Right atrium auricular region (tissue), 2 donors: ENCODE measurements around the gene SLC25A22. TPM values are rescaled to one million over a fixed set of nuclear protein-coding genes. Genes with fewer than 3 reads are reported as not detected.

Experiments used
- DNase-seq: peaks from one replicate; pipeline ENCODE4 v3.0.0-alpha.2; 2019; ENCODE audit warnings: low spot score
- H3K27ac ChIP-seq, 2 donors: fragments of 200-600 bp; sonication (generic); 1 replicate in 1 of 2; 2 replicates in 1 of 2; pipeline ENCODE4 v1.5.1; 2016 to 2019
- H3K27me3 ChIP-seq, 2 donors: fragments of 200-600 bp; sonication (generic); one replicate each; pipeline versions ENCODE4 v1.5.1 to v1.6.0; 2017 to 2019
- H3K36me3 ChIP-seq: fragments of 200-600 bp; sonication (generic); one replicate; pipeline ENCODE4 v1.5.1; 2016
- H3K4me1 ChIP-seq, 2 donors: fragments of 200-600 bp; sonication (generic); one replicate each; pipeline versions ENCODE4 v1.5.1 to v1.6.0; 2017 to 2019
- H3K4me3 ChIP-seq, 2 donors: fragments of 200-600 bp; sonication (generic); 1 replicate in 1 of 2; 2 replicates in 1 of 2; pipeline ENCODE4 v1.5.1; 2017 to 2019; ENCODE audit warnings: mild to moderate bottlenecking in 1 of 2, moderate library complexity in 1 of 2
- H3K9me3 ChIP-seq, 2 donors: fragments of 200-600 bp; sonication (generic); one replicate each; pipeline ENCODE4 v1.5.1; 2019
- total RNA-seq, 2 donors: library from RNA; depleted of rRNA; stranded (reverse); fragments of >200 nt; gene quantifications; one replicate each; pipeline ENCODE4 v1.1.0, GENCODE V29; 2016
- TF ChIP-seq, protein P1 (sequence below), 2 donors: fragments of 200-600 bp; sonication (generic); IDR thresholded peaks; one replicate each; pipeline ENCODE4 v1.5.1; 2019; ENCODE audit warnings: antibody characterized with exemption in 2 of 2

The SLC25A22 gene
- total RNA-seq, 2 donors from 2014 or later = 2.7 to 5.6 TPM

DNA sequence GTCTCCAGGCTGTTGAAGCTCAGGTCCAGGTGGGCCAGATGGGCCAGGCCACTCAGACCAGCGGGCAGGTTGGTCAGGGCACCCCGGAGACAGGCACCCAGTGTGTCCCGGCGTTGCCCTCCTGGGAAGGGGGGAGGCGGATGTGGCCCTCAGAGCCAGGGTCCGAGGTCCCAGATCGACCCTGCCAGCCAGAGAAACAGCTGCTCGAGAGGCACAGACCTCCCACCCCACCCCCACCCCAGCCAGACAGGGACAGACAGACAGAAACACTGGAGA, 5.3 kb upstream of the SLC25A22 start:
- TF ChIP-seq, protein P1, sequence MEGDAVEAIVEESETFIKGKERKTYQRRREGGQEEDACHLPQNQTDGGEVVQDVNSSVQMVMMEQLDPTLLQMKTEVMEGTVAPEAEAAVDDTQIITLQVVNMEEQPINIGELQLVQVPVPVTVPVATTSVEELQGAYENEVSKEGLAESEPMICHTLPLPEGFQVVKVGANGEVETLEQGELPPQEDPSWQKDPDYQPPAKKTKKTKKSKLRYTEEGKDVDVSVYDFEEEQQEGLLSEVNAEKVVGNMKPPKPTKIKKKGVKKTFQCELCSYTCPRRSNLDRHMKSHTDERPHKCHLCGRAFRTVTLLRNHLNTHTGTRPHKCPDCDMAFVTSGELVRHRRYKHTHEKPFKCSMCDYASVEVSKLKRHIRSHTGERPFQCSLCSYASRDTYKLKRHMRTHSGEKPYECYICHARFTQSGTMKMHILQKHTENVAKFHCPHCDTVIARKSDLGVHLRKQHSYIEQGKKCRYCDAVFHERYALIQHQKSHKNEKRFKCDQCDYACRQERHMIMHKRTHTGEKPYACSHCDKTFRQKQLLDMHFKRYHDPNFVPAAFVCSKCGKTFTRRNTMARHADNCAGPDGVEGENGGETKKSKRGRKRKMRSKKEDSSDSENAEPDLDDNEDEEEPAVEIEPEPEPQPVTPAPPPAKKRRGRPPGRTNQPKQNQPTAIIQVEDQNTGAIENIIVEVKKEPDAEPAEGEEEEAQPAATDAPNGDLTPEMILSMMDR (IDR thresholded peaks at IDR 0.05) = no peak
- DNase-seq = no peak
- Histone ChIP-seq H3K4me3 (no peak overlapping the region), H3K27me3 (no peaks in the 10 kb centered on the region), H3K27ac (no peak overlapping the region), H3K9me3 (no peaks in the 10 kb centered on the region), H3K4me1 (peaks cover 0 to 36% of the 10 kb centered on the region in 2 donors), H3K36me3 (no peaks in the 10 kb centered on the region)

DNA sequence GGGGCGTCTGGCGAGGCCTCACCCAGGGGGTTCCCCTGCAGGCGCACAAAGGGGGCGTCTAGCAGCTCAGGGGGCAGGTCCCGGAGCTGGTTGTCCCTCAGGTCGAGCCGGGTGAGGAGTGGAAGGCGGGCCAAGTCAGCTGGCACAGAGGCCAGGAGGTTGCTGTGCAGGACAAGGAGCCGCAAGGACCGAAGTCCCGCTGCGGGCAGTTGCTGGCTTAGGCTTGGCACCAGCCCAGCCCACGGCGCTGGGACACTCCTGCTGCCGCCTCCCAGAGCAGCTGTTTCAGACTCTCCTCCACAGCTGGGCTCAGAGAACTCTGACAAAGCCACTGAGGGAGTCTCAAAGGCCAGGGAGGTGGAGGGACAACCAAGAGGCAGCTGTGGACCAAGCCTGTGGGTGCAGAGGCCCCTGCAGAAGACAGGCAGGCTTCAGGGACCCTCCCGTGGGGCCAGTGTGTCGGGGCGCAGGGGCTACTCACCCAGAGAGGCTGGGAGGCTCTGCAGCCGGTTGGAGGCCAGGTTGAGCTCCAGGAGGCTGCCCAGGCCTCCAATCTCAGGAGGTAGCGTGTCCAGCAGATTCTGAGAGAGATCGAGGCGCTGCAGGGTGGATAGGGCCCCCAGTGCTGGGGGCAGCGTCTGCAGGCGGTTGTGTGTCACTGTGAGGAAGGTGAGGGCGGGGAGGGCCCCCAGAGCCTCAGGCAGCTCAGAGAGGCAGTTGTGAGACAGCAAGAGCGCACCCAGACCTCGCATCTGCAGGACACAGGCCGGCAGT, 4.8 kb upstream of the SLC25A22 start:
- TF ChIP-seq, protein P1 (IDR thresholded peaks at IDR 0.05) = no peak
- H3K4me1 ChIP-seq = peaks cover 0 to 33% of the 10 kb centered on the region in 2 donors
- no peaks in the 10 kb centered on the region for H3K9me3 ChIP-seq
- no peaks in the 10 kb centered on the region for H3K36me3 ChIP-seq
- no peak overlapping the region for H3K27ac ChIP-seq
- DNase-seq = no peak
- H3K4me3 ChIP-seq = no peak overlapping the region
- H3K27me3 ChIP-seq = no peaks in the 10 kb centered on the region

DNA sequence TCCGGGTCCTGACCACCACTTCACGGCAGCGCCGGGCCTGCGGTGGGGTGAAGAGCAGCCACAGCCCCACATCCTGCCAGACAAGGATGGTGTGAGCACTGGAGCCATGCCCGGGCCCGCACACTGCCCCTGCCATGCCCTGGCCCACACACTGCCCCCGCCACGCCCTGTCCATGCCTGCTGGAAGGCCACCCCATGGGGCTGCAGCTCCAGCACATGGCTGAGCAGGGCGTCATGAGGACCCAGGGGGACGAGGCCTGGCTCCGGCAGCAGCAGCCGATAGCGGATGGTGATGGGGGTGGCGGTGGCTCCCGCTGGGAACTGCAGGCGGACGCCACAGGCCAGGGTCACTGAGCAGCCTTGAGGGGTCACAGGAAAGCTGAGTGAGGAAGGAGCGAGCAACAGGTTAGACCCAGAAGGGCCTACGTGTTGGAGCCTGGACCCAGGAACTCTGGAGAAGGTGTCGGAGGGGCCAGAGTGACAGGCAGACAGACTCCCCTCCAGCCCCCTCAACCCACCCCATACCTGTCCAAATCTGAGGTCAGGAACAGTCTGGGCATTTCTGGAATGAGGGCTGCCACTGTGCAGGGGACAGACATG, 4.0 kb upstream of the SLC25A22 start:
- Histone ChIP-seq H3K27me3 (no peaks in the 10 kb centered on the region), H3K27ac (no peak overlapping the region), H3K36me3 (no peaks in the 10 kb centered on the region), H3K4me1 (peaks cover 0 to 35% of the 10 kb centered on the region in 2 donors), H3K9me3 (no peaks in the 10 kb centered on the region), H3K4me3 (no peak overlapping the region)
- TF ChIP-seq, protein P1 (IDR thresholded peaks at IDR 0.05) = no peak
- no peak for DNase-seq

DNA sequence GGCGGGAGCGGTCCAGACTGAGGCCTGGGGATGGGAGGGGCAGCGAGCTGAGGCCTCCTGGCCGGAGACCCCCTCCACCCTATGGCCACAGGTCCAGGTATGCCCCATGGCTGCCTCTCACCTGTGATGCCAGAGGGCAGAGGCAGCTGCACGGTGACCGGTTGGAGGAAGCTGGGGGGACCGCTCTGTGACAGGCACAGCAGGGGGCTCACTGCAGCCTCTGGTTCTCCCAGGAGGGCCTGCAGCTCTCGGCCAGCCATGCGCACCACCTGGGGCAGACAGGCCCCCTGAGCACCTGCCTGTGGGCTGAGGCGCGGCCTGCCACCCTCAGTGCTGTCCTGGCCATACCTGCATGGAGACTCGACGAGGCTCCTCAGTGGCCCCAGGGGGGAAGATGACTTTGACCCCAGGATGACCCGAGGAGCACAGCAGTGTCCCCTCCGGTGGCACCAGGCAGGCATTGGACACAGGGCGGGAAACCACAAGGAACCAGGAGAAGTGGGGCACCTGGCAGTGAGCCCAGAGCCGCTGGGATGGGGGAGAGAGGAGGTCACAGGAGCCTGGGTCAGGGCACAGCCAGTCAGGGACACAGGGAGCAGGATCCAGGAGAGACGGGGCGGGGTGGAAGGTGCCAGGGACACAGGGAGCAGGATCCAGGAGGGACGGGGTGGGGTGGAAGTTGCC, 3.2 kb upstream of the SLC25A22 start:
- Histone ChIP-seq H3K36me3 (no peaks in the 10 kb centered on the region), H3K9me3 (no peaks in the 10 kb centered on the region), H3K4me1 (peaks cover 0 to 43% of the 10 kb centered on the region in 2 donors), H3K27me3 (no peaks in the 10 kb centered on the region), H3K4me3 (no peak overlapping the region), H3K27ac (no peak overlapping the region)
- no peak for DNase-seq
- TF ChIP-seq, protein P1 (IDR thresholded peaks at IDR 0.05) = no peak

DNA sequence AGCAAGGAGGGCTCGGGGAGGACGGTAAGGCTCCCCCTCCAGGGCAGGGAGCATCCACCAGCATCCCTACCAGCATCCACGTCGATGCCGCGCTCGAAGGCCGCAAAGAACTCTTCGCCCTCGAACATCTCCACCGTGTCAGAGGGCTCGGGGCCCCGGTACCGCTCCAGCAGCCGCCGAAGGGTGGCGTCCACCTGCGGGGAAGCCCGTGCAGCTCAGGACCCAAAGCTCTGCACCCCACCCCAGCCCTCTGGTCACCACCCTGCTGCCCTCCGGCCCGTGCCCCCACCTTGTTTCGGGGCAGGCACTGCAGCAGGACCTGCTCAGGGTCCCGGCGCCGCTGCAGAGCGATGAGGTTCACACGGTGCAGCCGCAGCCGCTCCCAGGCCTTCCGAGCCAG, 2.4 kb upstream of the SLC25A22 start:
- H3K9me3 ChIP-seq = no peaks in the 10 kb centered on the region
- TF ChIP-seq, protein P1 (IDR thresholded peaks at IDR 0.05) = no peak
- no peak for DNase-seq
- H3K36me3 ChIP-seq = no peaks in the 10 kb centered on the region
- H3K27me3 ChIP-seq = no peaks in the 10 kb centered on the region
- peaks cover 0 to 47% of the 10 kb centered on the region in 2 donors for H3K4me1 ChIP-seq
- H3K27ac ChIP-seq = no peak overlapping the region
- no peak overlapping the region for H3K4me3 ChIP-seq
